Adrenal gland (tissue), 5 donors: ENCODE measurements around the gene ANO6.

Source experiments
- POLR2A ChIP-seq, 2 donors: fragments of 450-650 bp; IDR thresholded peaks; one replicate each; pipeline ENCODE4 v1.6.1; 2017; ENCODE audit warnings: antibody characterized with exemption in 2 of 2, mild to moderate bottlenecking in 2 of 2, moderate library complexity in 1 of 2
- TF ChIP-seq, protein P1 (sequence below), 6 experiments: fragments of 450-650 bp in 4 of 6; fragments of 200-600 bp in 2 of 6; sonication (generic) in 1 of 6; IDR thresholded peaks; 1 replicate in 5 of 6; 2 replicates in 1 of 6; pipeline versions ENCODE4 v1.5.1 to v1.8.0; 2016 to 2021; ENCODE audit warnings: antibody characterized with exemption in 6 of 6, mild to moderate bottlenecking in 2 of 6, moderate library complexity in 1 of 6
- donor health status: DM: no; HTN: no; CAD: no.

DNA sequence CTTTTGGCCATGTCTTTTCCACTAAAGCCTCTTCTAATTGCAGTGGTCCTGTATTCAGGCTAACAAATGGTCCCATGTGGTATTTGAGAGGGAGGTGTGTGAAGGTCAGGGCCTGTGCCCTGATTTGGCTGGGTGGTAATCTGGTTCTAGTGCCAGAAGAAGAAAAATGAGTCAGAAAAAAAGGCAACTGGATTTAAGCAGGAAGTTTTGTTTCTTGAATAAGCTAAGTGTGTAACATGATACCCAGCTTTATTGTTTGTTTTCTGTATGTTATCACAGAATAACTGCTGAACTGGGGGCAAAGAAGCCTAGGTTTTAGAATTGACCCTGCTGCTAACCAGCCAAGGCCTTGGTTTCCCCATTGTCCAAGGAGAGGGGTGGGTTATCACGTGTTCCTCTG is 134.0 kb downstream of the ANO6 start:
- TF ChIP-seq, protein P1, sequence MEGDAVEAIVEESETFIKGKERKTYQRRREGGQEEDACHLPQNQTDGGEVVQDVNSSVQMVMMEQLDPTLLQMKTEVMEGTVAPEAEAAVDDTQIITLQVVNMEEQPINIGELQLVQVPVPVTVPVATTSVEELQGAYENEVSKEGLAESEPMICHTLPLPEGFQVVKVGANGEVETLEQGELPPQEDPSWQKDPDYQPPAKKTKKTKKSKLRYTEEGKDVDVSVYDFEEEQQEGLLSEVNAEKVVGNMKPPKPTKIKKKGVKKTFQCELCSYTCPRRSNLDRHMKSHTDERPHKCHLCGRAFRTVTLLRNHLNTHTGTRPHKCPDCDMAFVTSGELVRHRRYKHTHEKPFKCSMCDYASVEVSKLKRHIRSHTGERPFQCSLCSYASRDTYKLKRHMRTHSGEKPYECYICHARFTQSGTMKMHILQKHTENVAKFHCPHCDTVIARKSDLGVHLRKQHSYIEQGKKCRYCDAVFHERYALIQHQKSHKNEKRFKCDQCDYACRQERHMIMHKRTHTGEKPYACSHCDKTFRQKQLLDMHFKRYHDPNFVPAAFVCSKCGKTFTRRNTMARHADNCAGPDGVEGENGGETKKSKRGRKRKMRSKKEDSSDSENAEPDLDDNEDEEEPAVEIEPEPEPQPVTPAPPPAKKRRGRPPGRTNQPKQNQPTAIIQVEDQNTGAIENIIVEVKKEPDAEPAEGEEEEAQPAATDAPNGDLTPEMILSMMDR (IDR thresholded peaks at IDR 0.05) = no peak
- no peak for TF ChIP-seq POLR2A (IDR thresholded peaks at IDR 0.05)
